ENCODE data around the gene DPY30.

Gene DPY30

DNA sequence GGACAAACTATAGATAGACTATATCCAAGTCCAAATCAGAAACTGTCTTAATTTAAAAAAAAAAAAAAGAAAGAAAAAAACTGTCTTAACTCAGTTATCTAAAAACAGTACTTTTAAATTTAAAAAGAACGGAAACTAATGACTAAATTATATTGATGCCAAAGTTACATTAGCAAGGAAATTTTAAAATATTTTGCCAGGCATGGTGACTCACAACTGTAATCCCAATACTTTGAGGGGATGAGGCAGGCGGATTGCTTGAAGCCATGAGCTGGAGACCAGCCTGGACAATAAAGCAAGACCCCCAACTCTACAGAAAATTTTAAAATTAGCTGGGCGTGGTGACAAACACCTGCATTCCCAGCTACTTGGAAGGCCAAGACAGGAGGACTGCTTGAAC is 59.6 kb downstream of the DPY30 start:
- H4K5ac ChIP-seq (ENCODE audit: low read length), result no peak overlapping the region
- DNase-seq, result no peak
- H3K4me3 ChIP-seq (ENCODE audit: low read length), result no peak overlapping the region
- H3K27ac ChIP-seq (ENCODE audit: low read depth, low read length), result no peak overlapping the region
- WGBS (ENCODE audit: extremely low coverage, insufficient coverage, low lambda C conversion rate), result no CpG with 5 or more reads among the region's 3 CpGs
- H2AK5ac ChIP-seq (ENCODE audit: low read length), result no peak overlapping the region
- no peaks in the 10 kb centered on the region for H3K27me3 ChIP-seq (ENCODE audit: insufficient read depth, low read length, poor library complexity)
- H2BK120ac ChIP-seq (ENCODE audit: low read depth, low read length), result no peak overlapping the region
- H3K36me3 ChIP-seq (ENCODE audit: control insufficient read depth, insufficient read depth, low read length), result no peaks in the 10 kb centered on the region
- H3K79me2 ChIP-seq (ENCODE audit: control insufficient read depth, insufficient read depth, low read length), result peaks cover 33% of the 10 kb centered on the region
- no peak overlapping the region for H3K4ac ChIP-seq (ENCODE audit: low read depth, low read length)
- no peak overlapping the region for H3K9ac ChIP-seq (ENCODE audit: low read length)
- H3K4me2 ChIP-seq (ENCODE audit: low read length), result no peak overlapping the region
- H2BK5ac ChIP-seq (ENCODE audit: low read length), result no peak overlapping the region
- H3K79me1 ChIP-seq (ENCODE audit: low read length), result peaks cover 4% of the 10 kb centered on the region
- no peak overlapping the region for H3K18ac ChIP-seq (ENCODE audit: low read length)
- no peak overlapping the region for H4K8ac ChIP-seq (ENCODE audit: low read depth, low read length)
- no peak overlapping the region for H3K23ac ChIP-seq (ENCODE audit: low read length)
- H3K4me1 ChIP-seq (ENCODE audit: control insufficient read depth, low read depth, low read length), result peaks cover 2% of the 10 kb centered on the region
- no peak overlapping the region for H2BK15ac ChIP-seq (replicated peaks; ENCODE audit: low read depth)
- no peak overlapping the region for H3K56ac ChIP-seq (ENCODE audit: low read length)

DNA sequence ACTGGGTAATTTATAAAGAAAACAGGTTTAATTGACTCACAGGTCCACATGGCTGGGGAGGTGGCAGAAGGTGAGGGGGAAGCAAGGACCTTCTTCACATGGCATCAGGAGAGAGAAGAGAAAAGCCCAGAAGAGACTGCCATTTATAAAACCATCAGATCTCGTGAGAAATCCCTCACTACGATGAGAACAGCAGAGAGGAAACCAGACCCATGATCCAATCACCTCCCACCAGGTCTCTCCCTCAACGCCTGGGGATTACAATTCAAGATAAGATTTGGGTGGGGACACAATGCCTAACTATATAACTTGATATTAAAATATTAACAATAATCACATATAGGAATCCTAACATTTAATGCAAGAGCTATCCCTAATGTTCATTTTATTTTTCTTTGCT is 60.6 kb downstream of the DPY30 start:
- DNase-seq, result no peak
- peaks cover 28% of the 10 kb centered on the region for H3K79me2 ChIP-seq (ENCODE audit: control insufficient read depth, insufficient read depth, low read length)
- H3K79me1 ChIP-seq (ENCODE audit: low read length), result peaks cover 4% of the 10 kb centered on the region
- WGBS (ENCODE audit: extremely low coverage, insufficient coverage, low lambda C conversion rate), result no CpG with 5 or more reads among the region's 3 CpGs
- H3K4me2 ChIP-seq (ENCODE audit: low read length), result no peak overlapping the region
- H3K4me1 ChIP-seq (ENCODE audit: control insufficient read depth, low read depth, low read length), result peaks cover 2% of the 10 kb centered on the region
- no peak overlapping the region for H3K27ac ChIP-seq (ENCODE audit: low read depth, low read length)
- H4K5ac ChIP-seq (ENCODE audit: low read length), result no peak overlapping the region
- H2BK5ac ChIP-seq (ENCODE audit: low read length), result no peak overlapping the region
- H3K36me3 ChIP-seq (ENCODE audit: control insufficient read depth, insufficient read depth, low read length), result no peaks in the 10 kb centered on the region
- H3K23ac ChIP-seq (ENCODE audit: low read length), result no peak overlapping the region
- no peaks in the 10 kb centered on the region for H3K27me3 ChIP-seq (ENCODE audit: insufficient read depth, low read length, poor library complexity)
- no peak overlapping the region for H2BK15ac ChIP-seq (replicated peaks; ENCODE audit: low read depth)
- H2BK120ac ChIP-seq (ENCODE audit: low read depth, low read length), result no peak overlapping the region
- no peak overlapping the region for H4K8ac ChIP-seq (ENCODE audit: low read depth, low read length)
- no peak overlapping the region for H2AK5ac ChIP-seq (ENCODE audit: low read length)
- no peak overlapping the region for H3K9ac ChIP-seq (ENCODE audit: low read length)
- no peak overlapping the region for H3K56ac ChIP-seq (ENCODE audit: low read length)
- no peak overlapping the region for H3K4me3 ChIP-seq (ENCODE audit: low read length)
- H3K4ac ChIP-seq (ENCODE audit: low read depth, low read length), result no peak overlapping the region
- H3K18ac ChIP-seq (ENCODE audit: low read length), result no peak overlapping the region

DNA sequence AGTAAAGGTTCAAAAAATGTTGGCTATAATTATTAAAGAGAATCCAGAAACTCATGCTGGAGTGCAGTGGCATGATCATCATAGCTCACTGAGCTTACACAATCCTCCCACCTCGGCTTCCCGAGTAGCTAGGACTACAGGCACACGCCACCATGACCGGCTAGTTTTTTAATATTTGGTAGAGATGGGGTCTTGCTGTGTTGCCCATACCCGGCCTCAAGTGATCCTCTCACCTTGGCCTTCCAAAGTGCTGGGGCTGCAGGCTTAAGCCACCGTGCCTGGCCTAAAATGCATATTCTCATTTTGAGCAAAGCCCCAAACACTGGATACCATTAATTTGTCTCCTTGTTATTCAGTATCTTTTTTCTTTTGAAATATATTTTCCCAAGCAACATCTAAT is 61.2 kb downstream of the DPY30 start:
- Histone ChIP-seq H3K4ac (ENCODE audit: low read depth, low read length) (no peak overlapping the region), H3K27ac (ENCODE audit: low read depth, low read length) (no peak overlapping the region), H3K4me1 (ENCODE audit: control insufficient read depth, low read depth, low read length) (peaks cover 2% of the 10 kb centered on the region), H2BK5ac (ENCODE audit: low read length) (no peak overlapping the region), H3K79me2 (ENCODE audit: control insufficient read depth, insufficient read depth, low read length) (peaks cover 24% of the 10 kb centered on the region), H3K18ac (ENCODE audit: low read length) (no peak overlapping the region), H2BK120ac (ENCODE audit: low read depth, low read length) (no peak overlapping the region), H2AK5ac (ENCODE audit: low read length) (no peak overlapping the region), H2BK15ac (replicated peaks; ENCODE audit: low read depth) (no peak overlapping the region), H3K79me1 (ENCODE audit: low read length) (peaks cover 4% of the 10 kb centered on the region), H3K23ac (ENCODE audit: low read length) (no peak overlapping the region), H3K4me3 (ENCODE audit: low read length) (no peak overlapping the region), H4K5ac (ENCODE audit: low read length) (no peak overlapping the region), H3K36me3 (ENCODE audit: control insufficient read depth, insufficient read depth, low read length) (no peaks in the 10 kb centered on the region), H3K4me2 (ENCODE audit: low read length) (no peak overlapping the region), H3K56ac (ENCODE audit: low read length) (no peak overlapping the region), H4K8ac (ENCODE audit: low read depth, low read length) (no peak overlapping the region), H3K9ac (ENCODE audit: low read length) (no peak overlapping the region), H3K27me3 (ENCODE audit: insufficient read depth, low read length, poor library complexity) (no peaks in the 10 kb centered on the region)
- DNase-seq, result no peak
- no CpG with 5 or more reads among the region's 6 CpGs for WGBS (ENCODE audit: extremely low coverage, insufficient coverage, low lambda C conversion rate)

All from mesendoderm (in vitro differentiated cells).